Lower leg skin (tissue), 4 donors: ENCODE results near the gene KCNMA1. TPM values are rescaled to one million over a fixed set of nuclear protein-coding genes. Genes with fewer than 3 reads are reported as not detected.

Experiments used
- DNase-seq, 2 donors: peaks; one replicate each; pipeline ENCODE4 v3.0.0-alpha.2; 2019; ENCODE audit warnings: low spot score in 2 of 2
- H3K4me3 ChIP-seq: fragments of 200-600 bp; sonication (generic); 2 replicates; pipeline ENCODE4 v1.5.1; 2017; ENCODE audit warnings: mild to moderate bottlenecking, low read depth; ENCODE audit not compliant: poor library complexity, severe bottlenecking
- POLR2A ChIP-seq, 2 donors: fragments of 450-650 bp; IDR thresholded peaks; one replicate each; pipeline ENCODE4 v1.6.1; 2016 to 2017; ENCODE audit warnings: antibody characterized with exemption in 2 of 2, mild to moderate bottlenecking in 1 of 2, moderate library complexity in 1 of 2
- WGBS, 2 donors: methylation state at CpG; one replicate each; pipeline ENCODE4 v1.1.5; 2018; 5-methylcytosine and 5-hydroxymethylcytosine counted together
- intact Hi-C: fragments of 100-400 bp; cut with DNase I; formaldehyde crosslinking; loops from one replicate; pipeline ENCODE4 v1.15.0; 2023; ENCODE audit warnings: low total_unique reads
- total RNA-seq, 4 donors: library from RNA; depleted of rRNA; stranded (reverse); fragments of >200 nt; gene quantifications; one replicate each; pipeline ENCODE4 v1.1.0, GENCODE V29; 2016
- TF ChIP-seq, protein P1 (sequence below), 3 donors: fragments of 450-650 bp; IDR thresholded peaks; one replicate each; pipeline ENCODE4 v1.5.1; 2016; ENCODE audit warnings: antibody characterized with exemption in 3 of 3, mild to moderate bottlenecking in 3 of 3, moderate library complexity in 2 of 3

The KCNMA1 gene
- total RNA-seq, 4 donors from 2014 or later, result 4.1 to 9.9 (median 6.5) TPM

DNA sequence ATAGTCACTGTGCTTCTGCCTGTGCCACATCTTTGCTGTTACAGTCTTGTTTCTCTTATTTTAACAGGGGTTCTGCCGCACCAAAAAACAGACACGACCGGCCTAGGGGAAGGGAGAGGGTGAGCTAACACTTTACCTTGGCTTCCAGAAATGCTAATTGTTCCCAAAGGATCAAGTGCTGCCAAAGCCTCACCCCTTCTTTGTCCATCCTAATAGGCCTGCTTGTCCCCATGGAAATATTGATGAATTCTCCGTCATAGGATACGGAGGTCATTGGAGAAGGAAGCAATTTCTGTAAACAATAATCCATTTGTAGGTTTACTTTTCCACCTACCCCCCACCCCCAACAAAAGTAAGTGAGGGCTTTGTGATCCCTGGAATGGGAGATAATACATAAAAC, 567.3 kb downstream of the KCNMA1 start:
- intact Hi-C loops, result no loop called here
- TF ChIP-seq, protein P1, sequence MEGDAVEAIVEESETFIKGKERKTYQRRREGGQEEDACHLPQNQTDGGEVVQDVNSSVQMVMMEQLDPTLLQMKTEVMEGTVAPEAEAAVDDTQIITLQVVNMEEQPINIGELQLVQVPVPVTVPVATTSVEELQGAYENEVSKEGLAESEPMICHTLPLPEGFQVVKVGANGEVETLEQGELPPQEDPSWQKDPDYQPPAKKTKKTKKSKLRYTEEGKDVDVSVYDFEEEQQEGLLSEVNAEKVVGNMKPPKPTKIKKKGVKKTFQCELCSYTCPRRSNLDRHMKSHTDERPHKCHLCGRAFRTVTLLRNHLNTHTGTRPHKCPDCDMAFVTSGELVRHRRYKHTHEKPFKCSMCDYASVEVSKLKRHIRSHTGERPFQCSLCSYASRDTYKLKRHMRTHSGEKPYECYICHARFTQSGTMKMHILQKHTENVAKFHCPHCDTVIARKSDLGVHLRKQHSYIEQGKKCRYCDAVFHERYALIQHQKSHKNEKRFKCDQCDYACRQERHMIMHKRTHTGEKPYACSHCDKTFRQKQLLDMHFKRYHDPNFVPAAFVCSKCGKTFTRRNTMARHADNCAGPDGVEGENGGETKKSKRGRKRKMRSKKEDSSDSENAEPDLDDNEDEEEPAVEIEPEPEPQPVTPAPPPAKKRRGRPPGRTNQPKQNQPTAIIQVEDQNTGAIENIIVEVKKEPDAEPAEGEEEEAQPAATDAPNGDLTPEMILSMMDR (IDR thresholded peaks at IDR 0.05), result no peak
- no peak for TF ChIP-seq POLR2A (IDR thresholded peaks at IDR 0.05)
- no peak for DNase-seq
- no peak overlapping the region for H3K4me3 ChIP-seq
- WGBS, 2 donors, result 86 to 87% methylated on average over 5 of the region's 5 CpGs

DNA sequence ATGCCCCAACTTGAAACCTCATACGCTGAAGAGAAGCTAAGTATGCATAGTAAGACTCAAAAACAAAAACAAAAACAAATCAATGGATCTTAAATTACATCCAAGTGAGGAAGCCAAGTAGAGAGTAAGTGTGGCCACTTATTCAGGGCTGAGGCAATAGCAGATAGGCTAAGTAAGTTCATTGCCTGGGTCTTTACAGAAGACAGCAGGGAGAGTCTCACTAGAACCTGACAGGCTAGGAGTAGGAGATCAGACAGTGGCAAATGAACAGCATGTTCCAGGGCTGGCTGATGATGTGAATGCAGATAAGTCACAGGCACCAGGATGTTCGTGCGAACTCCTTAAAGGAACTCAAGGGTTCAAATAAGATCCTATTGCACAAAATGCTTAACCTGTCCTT, 568.6 kb downstream of the KCNMA1 start:
- TF ChIP-seq, protein P1 (IDR thresholded peaks at IDR 0.05), result no peak
- no peak for TF ChIP-seq POLR2A (IDR thresholded peaks at IDR 0.05)
- intact Hi-C loops, result no loop called here
- WGBS, 2 donors, result 80 to 83% methylated on average over 3 of the region's 3 CpGs
- no peak for DNase-seq
- H3K4me3 ChIP-seq, result no peak overlapping the region

DNA sequence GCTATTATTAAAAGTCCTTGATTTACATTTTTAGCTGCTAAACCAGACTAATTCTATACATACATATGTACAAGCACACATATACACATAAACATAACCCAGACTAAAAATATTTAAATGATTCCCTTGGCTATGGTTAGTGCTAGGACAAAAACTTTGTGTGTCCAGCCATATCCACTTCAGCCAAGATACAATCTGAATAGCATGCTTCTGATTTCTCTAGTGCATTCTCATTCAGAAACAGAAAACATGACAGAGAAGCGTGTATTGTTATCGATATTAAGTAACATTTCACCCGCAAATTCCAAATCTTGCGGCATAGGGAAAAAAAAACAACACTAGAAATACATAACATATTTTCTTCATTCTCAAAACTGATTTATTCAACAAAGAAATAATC, 569.3 kb downstream of the KCNMA1 start:
- TF ChIP-seq, protein P1 (IDR thresholded peaks at IDR 0.05), result no peak
- no peak for TF ChIP-seq POLR2A (IDR thresholded peaks at IDR 0.05)
- intact Hi-C loops, result no loop called here
- no peak overlapping the region for H3K4me3 ChIP-seq
- 91 to 96% methylated on average over 4 of the region's 4 CpGs for WGBS, 2 donors
- DNase-seq, result no peak

DNA sequence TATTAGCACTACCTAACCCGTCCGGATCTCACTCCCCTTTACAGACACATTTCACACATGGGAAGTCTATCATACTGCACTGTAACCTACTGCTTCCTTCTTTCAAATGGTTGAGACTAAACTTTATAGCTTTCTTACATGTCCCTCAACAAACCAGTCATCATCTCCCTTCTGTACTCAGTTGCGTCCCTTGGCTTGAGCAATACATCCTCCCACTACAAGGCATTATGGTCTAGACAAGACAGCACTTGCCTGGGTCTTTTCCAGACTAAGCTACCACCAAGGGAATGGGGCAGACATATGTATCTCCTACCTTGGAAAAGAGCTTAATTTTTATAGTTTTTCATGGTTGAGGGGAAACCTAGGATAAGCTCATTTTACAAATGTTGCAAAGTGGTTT, 575.2 kb downstream of the KCNMA1 start:
- no peak overlapping the region for H3K4me3 ChIP-seq
- 81 to 89% methylated on average over 3 of the region's 3 CpGs for WGBS, 2 donors
- intact Hi-C loops, result no loop called here
- DNase-seq, result no peak
- no peak for TF ChIP-seq POLR2A (IDR thresholded peaks at IDR 0.05)

DNA sequence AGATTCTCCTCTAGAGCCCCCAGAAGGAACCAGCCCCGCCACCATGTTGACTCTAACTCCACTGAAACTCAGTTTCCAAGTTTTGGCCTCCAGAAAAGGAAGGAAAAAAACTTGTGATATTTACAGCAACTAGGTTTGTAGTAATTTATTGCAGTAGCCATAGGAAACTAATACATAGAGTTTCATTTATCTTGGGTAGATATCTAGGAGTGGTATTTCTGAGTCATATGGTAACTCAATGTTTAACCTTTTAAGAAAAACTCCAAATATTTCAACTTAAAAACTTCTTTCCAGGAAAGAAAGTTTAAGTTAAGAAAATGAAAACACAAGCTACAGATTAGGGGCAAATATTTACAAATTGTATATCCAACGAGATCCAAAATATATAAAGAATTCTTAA, 576.7 kb downstream of the KCNMA1 start:
- intact Hi-C loops, result no loop called here

DNA sequence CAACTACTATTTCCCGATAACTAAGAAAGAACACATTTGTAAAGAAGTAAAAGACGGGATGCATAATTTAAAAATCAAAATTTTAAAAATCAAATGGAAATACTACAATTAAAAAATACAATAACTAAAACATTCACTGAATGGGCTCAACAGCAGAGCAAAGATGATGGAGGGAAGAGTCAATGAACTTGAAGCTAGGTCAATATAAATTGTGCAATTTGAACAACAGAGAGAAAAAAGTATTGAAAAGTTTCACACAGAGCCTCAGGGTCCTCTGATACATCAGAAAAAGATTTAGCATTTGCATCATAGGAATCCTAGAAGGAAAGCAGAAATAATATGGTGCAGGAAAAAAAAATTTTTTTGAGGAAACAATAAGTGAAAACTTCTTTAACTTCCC, 581.0 kb downstream of the KCNMA1 start:
- 90 to 91% methylated on average over 2 of the region's 2 CpGs for WGBS, 2 donors
- TF ChIP-seq, protein P1 (IDR thresholded peaks at IDR 0.05), result no peak
- no peak for TF ChIP-seq POLR2A (IDR thresholded peaks at IDR 0.05)
- no peak overlapping the region for H3K4me3 ChIP-seq
- intact Hi-C loops, result no loop called here
- no peak for DNase-seq

More for the DNA sequence above, 576.7 kb downstream of the KCNMA1 start:
- no peak for DNase-seq
- no peak overlapping the region for H3K4me3 ChIP-seq
- TF ChIP-seq POLR2A (IDR thresholded peaks at IDR 0.05), result no peak
- 91 to 95% methylated on average over 2 of the region's 2 CpGs for WGBS, 2 donors

DNA sequence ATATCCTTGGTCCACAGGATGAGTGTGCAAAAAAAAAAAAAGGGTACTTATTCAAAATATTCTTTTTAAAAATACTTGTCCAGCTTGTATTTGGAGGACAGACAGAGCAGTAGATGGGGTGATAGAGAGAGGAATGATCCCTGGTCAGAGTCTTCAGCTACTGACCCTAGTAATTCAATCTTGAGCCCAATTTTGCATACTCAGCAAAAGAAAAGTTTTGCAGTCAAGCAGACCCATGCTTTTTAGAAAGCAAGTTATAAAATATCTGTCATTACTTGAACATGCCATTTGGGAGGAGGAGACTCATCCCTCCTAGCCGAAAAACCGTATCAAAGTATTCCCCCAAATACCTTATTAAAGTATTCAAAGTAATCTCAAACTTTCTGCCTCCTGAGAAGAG, 585.0 kb downstream of the KCNMA1 start:
- H3K4me3 ChIP-seq, result no peak overlapping the region
- 91 to 93% methylated on average over 2 of the region's 2 CpGs for WGBS, 2 donors
- intact Hi-C loops, result no loop called here
- TF ChIP-seq, protein P1 (IDR thresholded peaks at IDR 0.05), result no peak
- TF ChIP-seq POLR2A (IDR thresholded peaks at IDR 0.05), result no peak
- no peak for DNase-seq
